Psoas muscle (tissue), 8 donors: ENCODE data around the gene FLNC. TPM values are rescaled to one million over a fixed set of nuclear protein-coding genes. Genes with fewer than 3 reads are reported as not detected.
A peak's percentile ranks its signal among the peaks of the same experiment; 100 is the strongest.

Experiments used
- ATAC-seq, 4 donors: fragments of 200-7000 bp; cut with Tn5 transposase; one replicate each; pipeline ENCODE4 v1.9.1; 2020; ENCODE audit warnings: moderate library complexity in 3 of 4, mild to moderate bottlenecking in 2 of 4
- DNase-seq, 2 donors: peaks; one replicate each; pipeline ENCODE4 v3.0.0-alpha.2; 2020
- H3K27ac ChIP-seq: fragments of 200-600 bp; one replicate; pipeline ENCODE4 v1.8.0; 2022
- H3K27me3 ChIP-seq, 3 donors: fragments of 200-600 bp in 1 of 3; one replicate each; pipeline versions ENCODE4 v1.6.1 to v1.8.0; 2013 to 2022; ENCODE audit warnings: low read length in 2 of 3, mild to moderate bottlenecking in 2 of 3, moderate library complexity in 1 of 3; ENCODE audit not compliant: insufficient read depth in 3 of 3
- H3K36me3 ChIP-seq, 2 donors: fragments of 200-600 bp in 1 of 2; one replicate each; pipeline versions ENCODE4 v1.6.1 to v1.8.0; 2013 to 2022; ENCODE audit warnings: low read depth in 1 of 2, mild to moderate bottlenecking in 1 of 2, moderate library complexity in 1 of 2; ENCODE audit not compliant: insufficient read depth in 1 of 2
- H3K4me1 ChIP-seq: fragments of 200-600 bp; one replicate; pipeline ENCODE4 v1.8.0; 2022
- H3K4me3 ChIP-seq: fragments of 200-600 bp; one replicate; pipeline ENCODE4 v1.8.0; 2022; ENCODE audit warnings: mild to moderate bottlenecking
- H3K9me3 ChIP-seq: fragments of 200-600 bp; one replicate; pipeline ENCODE4 v1.8.0; 2022
- WGBS, 3 donors: extraction: QIAGEN DNeasy Blood & Tissue Kit; methylation state at CpG; one replicate each; pipeline versions ENCODE4 v1.1.6 to v1.1.7; 2013; 5-methylcytosine and 5-hydroxymethylcytosine counted together
- intact Hi-C, 2 donors: fragments of 100-400 bp; cut with DNase I; formaldehyde crosslinking; loops; one replicate each; pipeline versions ENCODE4 v1.11.0 to v1.14.2; 2022
- polyA plus RNA-seq, 3 donors: library from polyadenylated mRNA; stranded (reverse); fragments of 200-250 nt; gene quantifications; one replicate each; pipeline ENCODE4 v1.2.3, GENCODE V29; 2013
- total RNA-seq, 4 donors: library from RNA; stranded (reverse); fragmentation: NEBNext Ultra II Directional in 2 of 4; extraction: Animal tissue kit (Norgen Biotek cat#: 25700) in 2 of 4; gene quantifications; one replicate each; pipeline versions ENCODE4 v1.2.1 to v1.2.4, GENCODE V29; 2021 to 2023
- TF ChIP-seq, protein P1 (sequence below): fragments of 200-600 bp; IDR thresholded peaks from one replicate; pipeline ENCODE4 v1.8.0; 2022; ENCODE audit warnings: antibody characterized with exemption
- donor health status: healthy with polysubstance abuse.
- donor health status: DM: no; HTN: no; CAD: no; lungs with moderate emphysema.
- donor health status: Bipolar disorder and iron deficiency.
- donor health status: healthy.
- donor health status: DM: yes; HTN: yes; CAD: no.
- donor health status: DM: no; HTN: no; CAD: no.
- donor health status: DM: no; HTN: no; CAD: no.
- donor health status: DM: yes; HTN: yes; CAD: no.

The FLNC gene
- total and polyA plus RNA-seq, 7 donors: 1,080 to 6,311 (median 4,011) TPM

DNA sequence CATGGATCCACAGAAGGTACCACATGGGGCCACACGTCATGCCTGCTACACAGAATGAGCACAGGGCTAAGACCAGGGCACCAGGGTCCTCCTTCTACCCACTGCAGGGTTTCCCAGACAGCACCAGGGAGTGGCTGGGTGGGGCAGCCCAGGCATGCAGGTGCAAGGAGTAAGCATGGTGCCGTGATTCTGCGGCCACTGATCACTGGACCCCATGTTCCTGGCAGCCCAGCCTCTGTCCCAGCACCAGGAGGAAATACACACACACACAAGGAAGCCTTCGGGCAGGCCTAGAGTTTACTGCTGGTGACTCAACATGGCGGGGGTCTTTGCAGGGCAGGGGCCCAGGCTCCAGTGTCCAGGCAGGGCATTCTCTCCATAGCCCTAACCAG, 46.4 kb downstream of the FLNC start:
- TF ChIP-seq, protein P1, sequence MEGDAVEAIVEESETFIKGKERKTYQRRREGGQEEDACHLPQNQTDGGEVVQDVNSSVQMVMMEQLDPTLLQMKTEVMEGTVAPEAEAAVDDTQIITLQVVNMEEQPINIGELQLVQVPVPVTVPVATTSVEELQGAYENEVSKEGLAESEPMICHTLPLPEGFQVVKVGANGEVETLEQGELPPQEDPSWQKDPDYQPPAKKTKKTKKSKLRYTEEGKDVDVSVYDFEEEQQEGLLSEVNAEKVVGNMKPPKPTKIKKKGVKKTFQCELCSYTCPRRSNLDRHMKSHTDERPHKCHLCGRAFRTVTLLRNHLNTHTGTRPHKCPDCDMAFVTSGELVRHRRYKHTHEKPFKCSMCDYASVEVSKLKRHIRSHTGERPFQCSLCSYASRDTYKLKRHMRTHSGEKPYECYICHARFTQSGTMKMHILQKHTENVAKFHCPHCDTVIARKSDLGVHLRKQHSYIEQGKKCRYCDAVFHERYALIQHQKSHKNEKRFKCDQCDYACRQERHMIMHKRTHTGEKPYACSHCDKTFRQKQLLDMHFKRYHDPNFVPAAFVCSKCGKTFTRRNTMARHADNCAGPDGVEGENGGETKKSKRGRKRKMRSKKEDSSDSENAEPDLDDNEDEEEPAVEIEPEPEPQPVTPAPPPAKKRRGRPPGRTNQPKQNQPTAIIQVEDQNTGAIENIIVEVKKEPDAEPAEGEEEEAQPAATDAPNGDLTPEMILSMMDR: no peak
- no peaks in the 10 kb centered on the region for H3K27me3 ChIP-seq
- no peak overlapping the region for H3K27ac ChIP-seq
- no peaks in the 10 kb centered on the region for H3K36me3 ChIP-seq
- DNase-seq (peak in 1 of 2 donors; percentile 56), ATAC-seq (no peak)
- 93 to 95% (median 93%) methylated on average over 5 of the region's 5 CpGs for WGBS, 3 donors
- H3K4me3 ChIP-seq: no peak overlapping the region
- intact Hi-C loops: no loop called here
- H3K4me1 ChIP-seq: peaks cover 12% of the 10 kb centered on the region
- H3K9me3 ChIP-seq: no peaks in the 10 kb centered on the region

DNA sequence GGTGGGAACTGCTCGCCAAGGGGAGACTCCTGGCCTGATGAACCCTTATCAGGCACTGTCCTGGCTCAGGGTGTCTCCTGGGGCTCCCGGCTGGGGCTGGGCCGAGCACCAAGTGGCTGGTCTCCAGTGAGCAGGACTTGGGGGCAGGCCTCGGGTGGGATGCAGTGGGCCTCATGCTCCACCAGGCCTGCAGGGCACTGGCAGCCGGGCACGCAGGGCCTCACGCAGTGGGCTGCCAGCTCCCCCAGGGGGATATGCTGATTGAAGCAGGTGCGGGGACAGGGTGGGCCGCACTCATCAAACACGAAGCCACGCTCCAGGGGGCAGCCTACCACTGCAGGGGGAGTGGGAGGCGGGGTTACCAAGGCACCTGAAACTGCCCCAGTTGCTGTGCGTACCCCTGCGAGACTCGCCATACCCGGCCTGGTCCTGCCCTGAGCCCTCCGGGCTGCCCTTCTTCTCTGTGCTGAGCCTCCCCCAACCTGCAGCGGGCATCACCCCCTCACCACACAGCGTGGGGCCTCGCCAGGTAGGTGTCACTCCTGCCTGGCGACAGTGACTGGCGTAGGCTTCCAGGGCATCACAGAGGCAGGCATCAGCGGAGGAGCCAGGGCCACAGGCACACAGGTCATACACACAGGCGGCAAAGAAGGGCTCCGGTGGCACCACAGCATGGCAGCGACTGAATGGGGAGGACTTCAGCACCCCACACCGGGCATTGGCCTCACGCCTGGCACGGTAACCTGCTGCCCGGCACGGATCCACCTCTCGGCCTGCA, 47.0 kb downstream of the FLNC start:
- WGBS, 3 donors: 91 to 94% (median 92%) methylated on average over 30 to 32 of the region's 32 CpGs
- intact Hi-C loops: no loop called here

DNA sequence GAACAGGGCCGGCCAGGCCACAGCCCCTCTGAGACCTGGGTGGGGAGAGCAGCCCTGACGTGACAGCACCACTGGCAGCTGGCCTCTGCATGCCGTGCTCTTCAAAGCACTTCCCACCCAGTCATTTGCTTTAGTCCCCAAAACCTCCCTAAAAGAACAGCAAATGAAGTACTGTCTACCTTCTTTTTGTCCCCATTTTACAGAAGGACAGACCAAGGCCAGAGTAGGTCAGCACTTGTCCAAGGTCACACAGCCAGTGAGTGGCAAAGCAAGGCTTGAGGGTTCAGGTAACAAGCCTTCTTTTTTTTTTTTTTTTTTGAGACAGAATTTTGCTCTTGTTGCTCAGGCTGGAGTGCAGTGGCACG, 47.5 kb downstream of the FLNC start:
- Histone ChIP-seq H3K27me3 (no peaks in the 10 kb centered on the region), H3K36me3 (no peaks in the 10 kb centered on the region), H3K4me3 (no peak overlapping the region), H3K9me3 (no peaks in the 10 kb centered on the region), H3K4me1 (peaks cover 12% of the 10 kb centered on the region), H3K27ac (no peak overlapping the region)
- 80 to 86% (median 80%) methylated on average over 4 of the region's 4 CpGs for WGBS, 3 donors
- TF ChIP-seq, protein P1: no peak
- DNase-seq: no peak
- ATAC-seq: no peak
- intact Hi-C loops: no loop called here

More for the DNA sequence above, 47.0 kb downstream of the FLNC start:
- TF ChIP-seq, protein P1: no peak
- no peaks in the 10 kb centered on the region for H3K27me3 ChIP-seq
- H3K27ac ChIP-seq: no peak overlapping the region
- H3K9me3 ChIP-seq: no peaks in the 10 kb centered on the region
- ATAC-seq (no peak), DNase-seq (peak in 1 of 2 donors; percentile 64)
- H3K4me3 ChIP-seq: no peak overlapping the region
- H3K36me3 ChIP-seq: no peaks in the 10 kb centered on the region
- peaks cover 12% of the 10 kb centered on the region for H3K4me1 ChIP-seq

DNA sequence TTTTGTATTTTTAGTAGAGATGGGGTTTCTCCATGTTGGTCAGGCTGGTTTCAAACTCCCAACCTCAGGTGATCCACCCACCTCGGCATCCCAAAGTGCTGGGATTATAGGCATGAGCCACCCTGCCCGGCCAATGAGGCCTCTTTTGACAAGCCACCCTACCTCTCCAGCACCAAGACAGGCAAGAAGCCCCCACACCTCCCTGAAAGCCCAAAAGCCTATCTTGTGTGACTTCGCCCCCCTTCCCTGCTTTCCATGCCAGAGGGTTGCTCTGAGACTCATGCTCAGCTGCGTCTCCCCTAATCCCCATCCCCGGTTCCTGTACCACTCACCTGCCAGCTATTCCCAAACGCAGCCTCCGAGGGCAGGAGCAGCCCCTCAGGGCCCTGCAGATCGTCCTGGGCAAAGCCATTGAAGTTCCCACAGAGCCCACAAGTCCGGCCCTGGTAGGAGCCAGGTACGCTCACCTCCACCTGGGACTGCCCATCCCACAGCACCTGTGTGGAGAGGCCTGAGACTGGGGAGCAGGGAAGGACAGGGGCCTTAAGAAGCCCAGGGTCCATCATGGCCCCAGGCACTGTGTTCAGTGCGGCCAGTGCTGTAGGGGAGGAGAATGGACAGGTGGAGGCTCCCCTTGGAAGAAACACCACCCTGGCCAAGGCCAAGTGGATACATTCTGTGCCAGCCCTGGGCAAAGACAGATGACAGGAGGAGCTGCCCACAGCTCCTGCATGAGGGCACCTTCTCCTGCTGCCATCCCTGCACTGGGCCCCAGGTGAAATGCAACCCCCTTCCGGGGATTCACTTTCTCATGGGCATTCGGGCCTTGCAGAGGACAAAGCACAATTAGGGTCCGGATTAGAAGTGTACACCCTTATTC, 48.3 kb downstream of the FLNC start:
- 89 to 91% (median 89%) methylated on average over 14 of the region's 14 CpGs for WGBS, 3 donors
- no peak overlapping the region for H3K27ac ChIP-seq
- H3K9me3 ChIP-seq: no peaks in the 10 kb centered on the region
- H3K4me1 ChIP-seq: peaks cover 12% of the 10 kb centered on the region
- TF ChIP-seq, protein P1: no peak
- no peak overlapping the region for H3K4me3 ChIP-seq
- H3K36me3 ChIP-seq: no peaks in the 10 kb centered on the region
- no peak for ATAC-seq
- DNase-seq: peak in 1 of 2 donors; percentile 45
- intact Hi-C loops: no loop called here
- H3K27me3 ChIP-seq: no peaks in the 10 kb centered on the region
